GM11168 (cell line): Measurements from ENCODE around the gene NBDY.

Experiments used
- in situ Hi-C: fragments of 300-500 bp; cut with MboI; formaldehyde crosslinking; loops from one replicate; pipeline ENCODE4 v1.12.0; 2022; ENCODE audit warnings: low sequenced_read_pairs; ENCODE audit not compliant: unreplicated experiment

Gene NBDY

DNA sequence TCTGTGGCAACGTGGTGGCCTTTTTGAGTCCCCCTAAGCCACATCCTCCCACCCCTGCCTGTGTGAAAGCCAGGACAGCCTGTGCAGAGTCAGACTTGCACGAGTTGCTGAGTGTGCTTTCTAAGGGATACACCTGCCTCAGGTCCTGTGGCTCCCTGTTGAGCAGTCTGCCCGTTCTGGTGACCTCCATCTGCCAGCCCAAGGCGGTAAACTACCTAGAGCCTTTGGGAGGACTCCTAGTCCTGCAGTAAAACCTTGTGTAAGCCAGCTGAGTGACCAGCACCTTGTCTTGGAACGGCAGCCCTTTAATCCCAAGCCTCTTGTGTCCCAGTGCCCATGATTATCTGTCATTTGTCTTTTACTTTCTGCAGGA lies 69.3 kb downstream of the NBDY start:
- in situ Hi-C loops = no loop called here

DNA sequence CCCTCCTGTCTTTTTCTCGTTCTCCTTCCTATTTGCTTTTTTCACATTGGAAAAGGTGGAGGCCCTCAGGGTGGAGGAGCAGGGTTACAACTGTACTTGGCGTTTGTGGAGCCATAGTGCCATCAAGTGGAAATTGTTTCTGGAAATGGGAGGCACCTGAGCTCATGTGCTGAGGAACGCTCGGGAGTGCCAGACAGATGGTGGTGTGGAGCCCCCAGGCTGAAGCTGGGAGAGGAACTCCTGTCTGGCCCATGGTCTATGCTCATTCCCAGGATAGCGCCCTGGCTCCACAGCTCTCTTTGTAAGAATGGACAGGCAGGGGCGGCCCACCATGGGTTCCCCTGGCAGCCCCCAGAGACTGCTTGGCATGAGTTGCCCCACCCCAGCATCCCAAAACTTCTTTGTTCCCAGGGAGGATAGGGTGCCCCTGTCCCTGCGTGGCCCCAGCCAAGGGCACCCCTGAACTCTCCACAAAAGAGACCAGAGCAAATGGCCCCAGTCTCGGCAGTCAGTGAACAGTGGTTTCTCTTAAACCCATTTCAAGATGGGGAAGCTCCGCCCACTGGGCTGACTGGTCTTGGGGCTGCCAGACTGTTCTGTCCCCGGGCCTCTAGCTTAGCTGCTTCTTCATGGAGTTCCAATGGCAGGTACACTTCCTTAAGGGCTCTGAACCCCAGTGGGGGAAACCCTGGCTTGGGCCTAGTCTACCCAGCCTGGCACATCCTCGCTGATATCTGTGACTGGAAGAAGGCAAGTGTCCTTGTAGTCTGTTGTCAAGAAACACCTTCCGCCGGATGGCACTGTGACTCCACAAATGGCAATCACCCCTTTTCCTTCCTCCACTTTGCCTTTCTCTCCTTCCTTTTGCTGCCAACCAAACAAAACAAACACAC lies 70.1 kb downstream of the NBDY start:
- in situ Hi-C loops = no loop called here

DNA sequence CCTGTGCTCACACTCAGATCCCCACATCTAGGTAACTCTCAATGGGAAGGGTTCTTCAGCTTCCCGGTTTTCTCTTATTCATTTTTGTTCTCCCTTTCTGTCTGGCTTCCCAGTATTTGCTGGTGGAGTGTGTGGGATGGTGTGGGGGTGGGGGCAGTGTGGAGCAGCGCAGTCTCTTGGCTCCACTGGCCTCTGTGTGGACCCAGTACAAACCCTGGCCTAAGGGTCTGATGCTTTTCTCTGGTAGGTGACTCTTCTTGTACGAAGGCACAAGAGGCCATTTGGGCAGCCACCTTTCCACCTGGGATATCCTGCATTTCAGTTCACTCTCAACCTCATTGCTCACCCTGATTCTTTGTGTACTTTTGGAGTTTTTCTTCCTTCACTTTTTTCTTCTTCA lies 71.3 kb downstream of the NBDY start:
- in situ Hi-C loops = loop anchor here (25.0 kb wide), 1 partner anchor 1112 kb away; the partner anchor contains the start of gene ZXDA

DNA sequence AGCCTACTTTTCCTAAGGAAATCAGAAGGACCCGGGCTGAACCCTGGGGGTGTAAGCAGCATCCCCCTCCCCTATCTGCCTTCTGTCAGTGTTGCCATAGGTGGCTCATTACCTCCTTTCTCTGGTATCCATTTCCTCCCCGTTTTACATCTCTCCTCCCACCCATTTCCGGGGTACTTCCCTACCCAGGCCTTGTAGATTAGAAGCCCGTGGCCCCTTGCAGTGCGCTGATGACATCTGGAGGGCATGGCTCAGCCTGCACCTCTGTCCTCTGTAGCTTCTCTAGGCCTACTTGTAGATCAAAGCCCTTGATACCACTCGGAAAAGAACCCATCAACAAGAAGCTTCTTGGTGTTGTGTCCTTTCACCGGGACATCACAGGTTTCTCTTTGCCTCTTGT lies 71.8 kb downstream of the NBDY start:
- in situ Hi-C loops = loop anchor here (25.0 kb wide), 1 partner anchor 1112 kb away; the partner anchor contains the start of gene ZXDA

DNA sequence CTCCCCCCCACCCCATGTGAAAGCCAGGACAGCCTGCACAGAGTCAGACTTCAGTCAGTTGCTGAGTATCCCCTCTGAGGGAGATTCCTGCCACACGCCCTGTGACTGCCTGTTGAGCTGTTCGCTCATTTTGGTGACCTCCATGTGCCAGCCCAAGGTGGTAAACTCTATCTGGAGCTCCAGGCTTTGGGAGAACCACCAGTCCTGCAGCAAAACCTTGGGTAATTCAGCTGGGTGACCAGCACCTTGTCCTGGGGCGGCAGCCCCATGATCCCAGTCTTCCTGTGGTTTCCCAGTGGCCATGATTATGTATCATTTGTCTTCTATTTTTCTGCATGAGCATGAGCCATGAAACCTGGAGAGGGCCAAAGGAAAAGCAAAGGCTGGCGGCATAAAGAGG lies 73.4 kb downstream of the NBDY start:
- in situ Hi-C loops = loop anchor here (25.0 kb wide), 1 partner anchor 1110 kb away; the partner anchor contains the start of gene ZXDA

DNA sequence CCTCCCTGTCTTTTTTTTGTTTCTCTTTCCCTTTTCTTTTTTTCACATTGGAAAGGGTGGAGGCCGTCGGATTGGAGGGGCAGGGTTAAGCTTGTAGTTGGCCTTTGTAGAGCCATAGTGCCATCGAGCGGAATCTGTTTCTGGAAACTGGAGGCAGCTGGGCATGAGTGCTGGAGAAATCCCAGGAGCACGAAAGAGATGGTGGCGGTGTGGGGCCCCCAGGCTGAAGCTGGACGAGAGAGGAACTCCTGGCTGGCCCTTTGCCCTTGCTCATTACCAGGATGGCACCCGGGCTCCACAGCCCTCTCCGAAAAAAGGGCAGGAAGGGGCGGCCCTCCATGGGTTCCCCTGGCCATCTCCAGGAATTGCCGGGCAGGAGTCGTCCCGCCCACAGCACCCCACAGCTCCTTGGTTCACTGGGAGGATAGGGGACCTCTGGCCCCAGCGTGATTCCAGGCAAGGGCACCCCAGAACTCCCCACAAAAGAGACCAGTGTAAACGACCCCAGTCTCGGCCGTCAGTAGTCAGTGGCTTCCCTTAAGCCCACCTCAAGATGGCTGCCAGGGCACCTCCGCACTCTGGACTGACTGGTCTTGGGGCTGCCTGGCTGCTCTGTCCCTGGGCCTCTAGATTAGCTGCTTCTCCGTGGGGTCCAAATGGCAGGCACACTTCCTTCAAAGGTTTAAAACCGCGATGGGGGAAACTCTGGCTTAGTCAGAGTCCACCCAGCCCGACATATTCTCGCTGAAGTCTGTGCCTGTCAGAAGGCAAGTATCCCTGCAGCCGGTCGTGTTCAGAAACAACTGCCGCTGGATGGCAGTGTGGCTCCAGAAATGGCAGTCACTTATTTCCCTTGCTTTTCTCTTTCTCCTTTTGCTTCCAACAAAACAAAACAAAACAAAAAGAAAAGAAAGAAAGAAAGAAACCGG lies 74.1 kb downstream of the NBDY start:
- in situ Hi-C loops = loop anchor here (25.0 kb wide), 1 partner anchor 1109 kb away; the partner anchor contains the start of gene ZXDA

DNA sequence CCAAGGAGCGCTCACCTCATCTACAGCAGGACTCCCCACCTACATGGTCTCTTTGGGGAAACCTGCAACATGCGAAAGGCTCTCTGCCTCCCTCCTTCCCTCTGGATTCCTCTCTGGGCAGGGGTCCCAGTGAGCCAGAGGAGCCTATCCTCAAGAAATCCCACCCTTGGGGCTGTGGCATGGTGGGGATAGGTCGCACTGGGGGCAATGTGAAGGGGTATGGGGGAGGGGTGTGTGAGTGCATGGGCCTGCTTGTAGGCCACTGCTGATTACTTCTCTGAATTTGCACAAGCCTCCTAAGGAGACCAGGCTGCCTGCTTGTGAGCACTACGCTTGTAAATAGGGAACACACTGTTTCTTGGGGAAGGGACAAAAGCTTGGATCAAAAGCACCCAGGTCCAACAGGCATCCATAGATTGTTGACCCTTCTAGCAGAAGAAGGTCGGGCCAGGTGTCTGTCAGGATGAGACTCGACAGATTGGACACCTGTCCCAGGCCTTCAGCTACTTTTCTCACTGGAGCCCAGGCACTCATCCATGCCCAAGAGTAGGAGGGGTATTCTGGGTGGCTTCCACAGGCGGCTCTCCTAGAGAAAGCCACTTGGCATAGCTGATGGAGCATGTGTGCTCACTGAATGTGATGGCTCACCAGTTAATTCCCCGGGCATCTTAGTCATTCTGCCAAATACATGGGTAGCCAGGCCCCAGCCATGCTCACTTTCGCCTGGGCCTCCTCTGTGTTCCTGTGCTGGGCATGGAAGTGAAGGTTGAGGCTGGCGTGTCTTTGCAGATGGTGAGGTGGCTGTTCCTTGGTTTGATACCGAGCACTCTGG lies 75.0 kb downstream of the NBDY start:
- in situ Hi-C loops = loop anchor here (25.0 kb wide), 1 partner anchor 1108 kb away; the partner anchor contains the start of gene ZXDA

DNA sequence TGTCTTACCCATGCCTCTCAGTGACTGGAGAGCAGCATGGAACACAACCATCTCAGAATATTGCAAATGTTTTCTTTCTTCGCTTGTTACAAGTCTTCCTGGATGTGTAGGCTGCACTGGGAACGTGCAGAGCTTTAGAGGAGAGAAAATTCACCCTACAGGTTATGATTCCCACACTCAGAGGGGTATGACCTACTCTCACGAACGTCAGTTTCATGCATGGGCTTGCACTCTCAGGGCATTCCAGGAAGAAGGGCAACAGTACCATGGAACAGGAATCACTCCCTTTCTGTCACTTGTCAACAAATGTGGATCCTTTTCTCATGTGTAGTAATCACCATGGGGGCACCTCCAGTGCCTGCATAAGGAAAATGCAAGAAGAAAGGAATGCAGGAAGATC lies 75.8 kb downstream of the NBDY start:
- in situ Hi-C loops = loop anchor here (25.0 kb wide), 1 partner anchor 1107 kb away; the partner anchor contains the start of gene ZXDA

DNA sequence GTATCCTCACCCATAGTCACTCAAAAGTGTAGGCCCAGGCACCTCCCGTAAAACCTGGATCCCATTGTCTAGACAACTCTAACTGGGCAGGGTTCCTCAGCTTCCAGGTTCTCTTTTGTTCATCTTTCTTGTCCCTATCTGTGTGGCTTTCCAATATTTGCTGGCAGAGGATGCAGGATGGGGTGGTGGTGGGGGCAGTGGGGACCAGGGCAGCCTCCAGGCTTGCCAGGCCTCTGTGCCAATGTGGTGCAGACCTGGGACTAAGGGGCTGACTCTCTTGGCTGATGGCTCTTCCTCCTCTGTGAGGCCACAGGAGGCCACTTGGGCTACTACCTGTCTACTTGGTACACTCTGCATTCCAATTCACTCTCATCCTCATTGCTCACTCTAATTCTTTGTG lies 76.4 kb downstream of the NBDY start:
- in situ Hi-C loops = loop anchor here (25.0 kb wide), 1 partner anchor 1107 kb away; the partner anchor contains the start of gene ZXDA

DNA sequence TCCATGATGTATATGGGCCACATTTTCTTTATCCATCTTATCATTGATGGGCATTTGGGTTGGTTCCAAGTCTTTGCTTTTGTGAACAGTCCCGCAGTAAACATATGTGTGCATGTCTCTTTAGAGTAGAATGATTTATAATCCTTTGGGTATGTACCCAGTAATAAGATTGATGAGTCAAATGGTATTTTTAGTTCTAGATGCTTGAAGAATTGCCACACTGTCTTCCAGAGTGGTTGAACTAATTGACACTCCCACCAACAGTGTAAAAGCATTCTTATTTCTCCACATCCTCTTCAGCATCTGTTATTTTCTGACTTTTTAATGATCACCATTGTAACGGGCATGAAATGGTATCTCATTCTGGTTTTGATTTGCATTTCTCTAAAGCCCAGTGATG lies 77.1 kb downstream of the NBDY start:
- in situ Hi-C loops = loop anchor here (25.0 kb wide), 1 partner anchor 1106 kb away; the partner anchor contains the start of gene ZXDA

DNA sequence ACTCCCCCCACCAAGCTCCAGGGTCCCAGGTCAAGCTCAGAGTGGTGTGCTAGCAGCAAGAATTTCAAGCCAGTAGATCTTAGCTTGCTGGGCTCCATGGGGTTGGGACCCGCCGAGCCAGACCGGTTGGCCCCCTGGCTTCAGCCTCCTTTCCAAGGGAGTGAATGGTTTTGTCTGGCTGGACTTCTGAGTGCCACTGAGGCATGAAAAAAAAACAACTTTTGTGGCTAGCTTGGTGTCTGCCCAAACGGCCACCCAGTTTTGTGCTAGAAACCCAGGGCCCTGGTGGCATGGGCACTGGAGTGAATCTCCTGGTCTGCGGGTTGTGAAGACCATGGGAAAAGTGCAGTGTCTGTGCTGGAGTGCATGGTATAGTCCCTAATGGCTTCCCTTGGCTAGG lies 82.6 kb downstream of the NBDY start:
- in situ Hi-C loops = loop anchor here (10.0 to 25.0 kb wide), 2 partner anchors 173 to 1101 kb away; partner anchors contain the start of gene ZXDA

DNA sequence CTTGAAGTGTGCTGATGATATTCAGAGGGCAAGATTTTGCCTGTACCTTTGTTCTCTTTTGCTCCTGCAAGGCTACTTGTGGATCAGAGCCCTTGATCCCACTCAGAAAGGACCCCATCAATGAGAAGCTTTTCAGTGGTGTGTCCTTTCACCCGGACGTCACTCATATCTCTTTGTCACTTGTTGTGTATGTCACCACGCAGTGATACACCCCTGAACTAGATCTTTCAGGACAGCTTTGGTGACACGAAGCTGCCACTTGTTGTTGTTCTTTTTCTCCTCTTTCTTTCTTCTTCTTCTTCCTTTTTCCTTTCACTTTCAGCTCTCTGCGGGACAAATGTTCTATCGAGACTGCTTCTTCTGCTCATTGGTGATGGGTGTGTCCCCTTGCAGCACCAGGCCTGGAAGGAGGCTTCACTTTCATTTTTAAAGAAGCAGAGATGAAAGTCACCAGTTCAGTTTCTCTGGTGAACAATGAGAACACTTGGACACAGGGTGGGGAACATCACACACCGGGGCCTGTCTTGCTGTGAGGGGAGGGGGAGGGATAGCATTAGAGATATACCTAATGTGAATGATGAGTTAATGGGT lies 83.6 kb downstream of the NBDY start:
- in situ Hi-C loops = loop anchor here (10.0 to 25.0 kb wide), 2 partner anchors 172 to 1100 kb away; partner anchors contain the start of gene ZXDA

DNA sequence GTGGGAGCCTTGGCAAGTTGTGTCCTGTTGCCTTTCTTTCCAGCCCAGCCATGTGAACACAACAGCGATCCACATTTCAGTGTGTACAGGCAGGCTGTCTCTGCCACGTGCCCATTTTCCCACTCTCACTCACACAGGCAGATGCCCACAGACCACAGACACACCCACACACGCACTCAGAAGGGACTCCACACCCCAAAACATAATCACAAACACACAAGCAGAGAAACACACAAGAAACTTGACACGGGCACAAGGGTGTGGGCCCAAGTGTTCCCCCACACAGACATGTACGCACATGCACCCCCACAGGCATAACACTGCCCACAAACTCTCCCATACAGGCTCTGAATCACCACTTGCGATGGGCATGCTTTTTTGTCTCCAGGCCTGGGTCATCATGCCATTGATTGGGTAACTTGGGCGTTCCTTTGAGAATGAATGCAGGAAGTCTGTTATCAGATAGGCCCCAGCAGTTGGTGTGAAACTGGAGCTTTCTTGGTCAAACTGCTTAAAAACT lies 84.3 kb downstream of the NBDY start:
- in situ Hi-C loops = loop anchor here (10.0 to 25.0 kb wide), 2 partner anchors 171 to 1099 kb away; partner anchors contain the start of gene ZXDA

DNA sequence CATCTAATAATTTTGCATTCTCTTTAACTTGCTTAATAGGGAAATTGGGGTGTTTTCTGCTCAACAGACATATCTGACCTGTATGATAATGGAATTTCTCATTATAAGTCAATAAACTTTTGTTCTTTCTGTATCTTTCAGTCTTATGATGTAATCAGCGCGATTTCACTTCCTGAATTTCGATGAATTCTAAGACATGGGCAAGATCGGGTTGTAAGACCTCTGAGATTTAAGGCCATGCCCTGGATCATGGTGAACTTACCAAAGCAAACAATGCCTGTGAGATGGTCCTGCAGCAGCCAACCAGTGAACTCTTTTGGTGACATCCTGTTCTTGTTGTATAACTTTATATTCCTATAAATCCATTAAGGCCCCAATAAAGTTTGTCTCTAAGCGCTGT lies 88.1 kb downstream of the NBDY start:
- in situ Hi-C loops = loop anchor here (10.0 to 25.0 kb wide), 2 partner anchors 168 to 1095 kb away; partner anchors contain the start of gene ZXDA

DNA sequence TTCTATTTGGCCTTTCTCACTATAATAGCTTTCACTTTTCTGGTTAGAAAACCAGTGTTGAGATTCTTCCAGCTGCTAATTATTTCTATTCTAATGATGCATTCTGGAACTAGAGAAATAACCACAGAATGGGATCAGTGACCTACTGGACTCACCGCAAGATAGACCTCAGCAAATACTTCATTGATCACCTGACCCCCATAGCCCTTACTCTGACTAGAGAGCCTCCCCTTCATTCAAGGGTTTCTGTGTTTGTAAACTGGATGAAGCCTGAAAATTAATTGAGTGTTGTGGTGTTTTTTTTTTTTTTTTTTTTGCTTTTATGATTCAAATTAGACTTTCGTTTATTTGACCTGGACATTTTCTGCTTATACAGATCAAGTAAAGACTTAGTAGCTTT lies 97.0 kb downstream of the NBDY start:
- in situ Hi-C loops = no loop called here

DNA sequence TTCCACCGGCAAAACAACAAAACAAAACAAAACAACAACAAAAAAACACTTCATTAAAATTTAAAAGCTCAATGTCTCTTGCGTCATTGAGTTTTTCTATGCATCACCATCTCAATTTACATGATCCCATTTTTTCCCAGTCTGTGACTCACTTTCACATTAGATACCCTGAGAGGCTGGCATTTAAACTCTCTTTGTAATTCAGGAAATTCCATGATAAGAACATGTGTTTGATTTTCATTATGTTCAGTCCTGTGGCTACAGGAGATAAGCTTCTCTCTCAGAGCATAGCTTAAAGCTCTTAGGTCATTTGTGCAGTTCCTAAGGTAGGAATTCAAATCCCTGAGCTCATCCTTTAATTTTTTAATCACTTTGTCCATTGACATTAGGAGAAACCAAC lies 104.6 kb downstream of the NBDY start:
- in situ Hi-C loops = no loop called here

DNA sequence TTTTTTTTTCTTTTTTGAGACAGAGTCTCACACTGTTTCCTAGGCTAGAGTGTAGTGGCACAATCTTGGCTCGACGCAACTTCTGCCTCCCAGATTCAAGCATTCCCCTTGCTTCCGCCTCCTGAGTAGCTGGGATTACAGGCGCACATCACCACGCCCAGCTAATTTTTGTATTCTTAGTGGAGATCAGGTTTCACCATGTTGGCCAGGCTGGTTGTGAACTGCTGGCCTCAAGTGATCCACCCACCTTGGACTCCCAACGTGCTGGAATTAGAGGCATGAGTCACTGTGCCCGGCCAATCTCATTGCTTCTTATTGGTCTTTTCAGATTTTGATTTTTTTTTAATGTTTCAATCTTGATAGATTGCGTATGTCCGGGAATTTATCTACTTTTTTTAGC lies 124.4 kb downstream of the NBDY start:
- in situ Hi-C loops = no loop called here

DNA sequence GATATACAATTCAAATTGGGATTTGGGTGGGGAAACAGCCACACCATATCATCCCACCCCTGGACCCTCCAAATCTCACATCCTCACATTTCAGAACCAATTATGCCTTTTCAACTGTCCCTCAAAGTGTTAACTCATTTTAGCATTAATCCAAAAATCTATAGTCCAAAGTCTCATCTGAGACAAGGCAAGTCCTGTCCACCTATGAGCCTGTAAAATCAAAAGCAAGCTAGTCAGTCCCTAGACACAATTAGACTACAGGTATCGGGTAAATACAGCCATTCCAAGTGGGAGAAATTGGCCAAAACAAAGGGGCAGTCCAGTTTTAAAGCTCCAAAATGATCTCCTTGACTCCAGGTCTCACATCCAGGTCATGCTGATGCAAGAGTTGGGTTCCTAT lies 128.0 kb downstream of the NBDY start:
- in situ Hi-C loops = no loop called here

DNA sequence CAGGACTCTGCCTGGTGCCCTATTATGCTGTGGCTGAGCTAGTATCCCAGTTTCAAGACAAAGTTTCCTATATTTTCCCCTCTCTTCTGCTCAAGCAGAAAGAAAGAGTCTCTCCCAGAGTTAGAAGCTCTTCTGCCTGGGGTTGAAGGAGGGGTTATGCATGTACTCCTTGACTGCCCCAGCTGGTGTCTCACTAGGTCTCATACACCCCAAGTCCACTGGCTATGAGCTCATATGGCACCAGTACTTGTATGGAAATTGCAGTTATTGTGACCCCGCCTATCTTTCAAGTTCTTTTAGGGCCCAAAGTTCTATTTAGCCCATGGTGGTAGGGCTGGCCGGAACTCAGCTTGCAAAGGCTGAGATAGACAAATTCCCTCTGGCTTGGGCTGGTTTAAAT lies 131.8 kb downstream of the NBDY start:
- in situ Hi-C loops = no loop called here
